Stimulated activated CD8-positive, alpha-beta memory T cell treated with anti-CD3 and anti-CD28 coated beads, Interleukin-4, amount 100 ng/mL, for 48 hours (primary cell): Measurements from ENCODE around the gene SLC41A3.
A peak's percentile ranks its signal among the peaks of the same experiment; 100 is the strongest.
"Not testable (repeated sequence)": the region's sequence is repeated elsewhere in the genome, so short reads cannot be mapped to it uniquely, and the experiment has no call there.

Experiments used
- DNase-seq: peaks from one replicate; pipeline ENCODE4 v3.0.0-alpha.2; 2020

SLC41A3 gene

DNA sequence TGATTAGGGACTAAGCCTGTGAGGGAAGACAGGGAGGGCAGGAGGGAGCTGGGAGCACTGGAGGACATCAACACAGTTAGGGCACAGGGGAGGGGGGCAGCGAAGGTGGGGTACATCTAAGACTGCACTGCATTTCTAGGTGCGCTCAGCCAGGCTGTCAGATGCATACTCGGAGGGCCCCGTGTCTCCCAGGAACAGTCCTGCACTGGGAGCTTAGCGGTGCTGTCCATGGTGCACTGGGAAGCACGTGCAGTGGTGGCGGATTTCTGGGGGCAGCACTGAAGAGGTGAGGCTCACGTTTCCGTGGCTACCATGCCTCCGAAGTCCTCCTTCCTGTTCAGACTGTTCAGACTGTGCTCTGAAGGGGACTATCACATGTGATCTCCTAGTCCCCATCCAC is 60.5 kb downstream of the SLC41A3 start:
- no peak for DNase-seq

DNA sequence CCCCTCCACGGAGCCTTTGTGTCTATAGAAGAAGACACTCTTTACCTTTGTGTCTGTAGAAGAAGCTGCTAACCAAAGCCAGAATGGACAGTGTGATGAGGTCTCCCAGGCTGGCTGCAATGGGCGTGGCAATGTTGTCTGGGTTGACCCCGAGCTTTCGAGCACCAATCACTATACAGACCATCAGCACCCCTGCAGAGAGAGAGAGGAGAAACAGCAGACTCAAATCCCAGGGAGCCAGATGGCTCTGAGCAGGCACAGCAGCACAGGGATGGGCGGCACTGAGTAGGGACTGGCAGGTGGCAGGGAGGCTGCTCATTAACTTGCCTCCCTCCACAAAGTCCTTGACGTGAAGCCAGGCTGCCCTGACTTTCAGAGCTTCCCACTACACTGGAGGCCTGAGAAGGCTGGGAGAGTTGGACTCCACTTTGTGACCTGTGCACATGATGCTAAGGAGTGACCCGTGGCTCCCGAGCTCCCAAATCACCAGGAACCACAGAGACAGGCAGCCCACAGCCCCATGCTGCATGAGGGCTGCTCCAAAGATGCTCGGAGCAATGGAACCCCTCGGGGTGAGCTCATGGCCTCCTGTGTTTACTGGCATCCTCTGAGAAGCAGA is 61.1 kb downstream of the SLC41A3 start:
- DNase-seq: peak; percentile 10

DNA sequence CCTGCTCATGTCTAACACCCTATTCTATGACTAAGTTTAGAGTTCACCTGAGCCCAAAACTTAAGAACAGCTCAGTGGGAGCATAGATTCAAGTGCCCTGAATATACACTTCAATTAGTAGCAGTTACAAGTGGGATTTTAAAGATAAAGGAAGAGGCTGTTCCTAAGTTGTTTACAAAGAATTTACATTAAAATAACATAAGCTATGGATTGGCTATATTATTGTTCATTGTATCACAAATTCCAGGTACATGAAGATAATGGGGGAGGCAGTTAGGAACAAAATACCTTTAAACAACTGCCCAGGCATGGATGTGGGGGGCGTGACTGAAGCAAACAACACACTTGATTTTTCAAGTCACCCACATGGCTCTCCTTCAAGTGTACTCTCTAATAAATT is 62.2 kb downstream of the SLC41A3 start:
- no peak for DNase-seq

DNA sequence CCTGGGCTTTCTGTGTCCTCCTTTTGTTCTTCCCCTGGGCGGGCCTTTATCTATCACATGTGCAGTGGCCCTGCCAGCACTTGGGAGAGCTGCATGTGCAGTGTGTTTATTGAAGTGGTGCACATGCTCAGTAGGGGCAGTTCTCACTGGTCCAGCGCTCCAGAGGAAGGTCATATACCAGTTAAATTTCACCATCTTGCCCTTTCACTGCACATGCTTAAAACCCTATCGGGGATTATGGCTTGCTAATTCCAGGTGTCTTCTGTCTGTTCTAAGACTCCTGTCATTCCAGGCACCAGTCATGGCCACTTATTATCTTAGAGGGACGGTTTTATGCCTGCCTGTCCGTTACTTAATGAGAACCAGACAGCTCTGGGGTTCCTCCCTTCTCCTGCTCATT is 62.7 kb downstream of the SLC41A3 start:
- DNase-seq: no peak

DNA sequence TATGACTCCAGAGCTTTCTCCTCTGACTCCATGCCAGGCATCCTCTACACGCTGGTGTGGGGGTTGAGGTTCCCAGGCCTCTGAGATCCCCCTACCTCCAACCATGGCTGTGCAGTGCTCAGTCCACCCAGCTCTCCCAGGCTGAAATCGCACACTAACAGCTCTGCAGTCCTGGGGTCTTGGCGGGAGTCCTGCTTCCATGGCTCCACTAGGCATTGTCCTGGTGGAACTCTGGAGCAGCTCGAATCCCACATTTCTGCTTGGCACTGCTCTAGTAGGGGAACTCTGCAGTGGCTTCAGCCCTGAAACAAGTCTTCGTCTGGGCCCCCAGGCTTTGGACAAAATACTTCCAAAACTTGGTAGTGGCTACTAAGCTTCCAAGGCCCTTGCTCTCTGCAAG is 64.2 kb downstream of the SLC41A3 start:
- no peak for DNase-seq

DNA sequence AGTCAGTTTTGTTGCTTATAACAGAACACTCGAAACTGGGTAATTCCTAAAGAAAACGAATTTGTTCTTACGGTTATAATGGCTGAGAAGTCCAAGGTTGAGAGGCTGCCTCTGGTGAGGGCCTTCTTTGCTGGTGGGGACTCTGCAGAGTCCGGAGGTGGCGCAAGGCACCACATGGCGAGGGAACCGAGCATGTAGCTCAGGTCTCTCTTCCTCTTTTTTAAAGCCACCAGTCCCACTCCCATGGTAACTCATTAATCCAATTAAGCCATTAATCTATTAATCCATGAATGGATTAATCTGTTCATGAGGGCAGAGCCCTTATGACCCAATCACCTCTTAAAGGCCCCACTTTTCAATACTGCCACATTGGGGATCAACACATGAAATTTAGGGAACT is 64.9 kb downstream of the SLC41A3 start:
- DNase-seq: no peak

DNA sequence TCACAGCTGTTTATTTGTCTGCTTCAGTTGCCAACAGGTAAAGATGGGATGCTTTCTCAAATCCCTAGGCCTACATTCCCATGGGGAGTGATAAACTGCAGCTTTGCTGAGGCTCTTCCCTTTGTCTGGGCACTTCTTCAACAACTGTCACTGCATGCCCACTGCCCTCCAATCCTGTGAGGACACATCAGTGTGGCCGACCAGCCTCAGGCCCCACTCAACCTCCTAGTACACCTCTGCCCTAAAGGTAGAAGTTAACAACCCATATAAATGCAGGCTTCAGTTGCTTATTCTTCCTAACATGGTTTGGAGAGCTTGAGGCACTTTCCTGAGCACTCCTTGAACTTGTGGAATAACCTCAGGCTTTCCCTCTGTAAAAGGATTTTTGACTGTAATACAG is 65.4 kb downstream of the SLC41A3 start:
- no peak for DNase-seq

DNA sequence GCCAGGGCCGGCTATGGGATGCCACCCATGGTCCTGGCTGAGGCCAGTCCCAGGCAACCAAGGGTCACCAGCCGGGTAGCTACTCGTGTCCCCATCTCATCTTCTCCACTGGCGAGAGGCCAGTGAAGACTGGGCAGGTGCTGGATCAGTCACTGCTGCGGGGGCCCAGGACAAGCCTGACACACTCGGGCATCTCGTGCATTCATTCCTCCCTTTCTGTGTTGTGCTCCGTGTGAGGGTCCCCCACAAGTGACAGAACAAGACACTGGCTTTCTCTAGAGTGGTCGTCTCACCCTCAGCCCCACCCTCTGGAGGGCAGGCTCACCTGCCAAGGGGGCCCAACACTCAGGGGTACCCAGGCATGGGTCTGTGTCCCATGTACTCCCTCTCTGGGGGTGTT is 66.6 kb downstream of the SLC41A3 start:
- no peak for DNase-seq

DNA sequence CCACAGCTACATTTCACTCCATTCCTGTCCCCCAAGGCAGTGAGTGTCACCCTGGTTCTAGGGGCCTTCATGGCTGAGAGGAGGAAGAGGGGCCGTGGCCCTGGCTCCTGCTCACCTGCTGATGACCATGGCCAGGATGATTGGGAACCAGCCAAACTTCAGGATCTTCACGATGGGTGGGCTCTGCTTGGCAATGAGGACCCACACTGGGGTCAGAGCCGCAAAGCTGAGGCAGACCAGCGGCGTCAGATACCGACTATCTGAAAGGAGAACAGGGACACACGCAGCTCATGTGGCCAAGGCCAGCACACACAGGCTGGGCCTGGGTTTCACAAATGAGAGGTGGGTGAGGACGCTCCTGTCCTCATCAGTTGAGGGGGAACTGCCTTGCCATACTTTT is 67.3 kb downstream of the SLC41A3 start:
- DNase-seq: no peak

DNA sequence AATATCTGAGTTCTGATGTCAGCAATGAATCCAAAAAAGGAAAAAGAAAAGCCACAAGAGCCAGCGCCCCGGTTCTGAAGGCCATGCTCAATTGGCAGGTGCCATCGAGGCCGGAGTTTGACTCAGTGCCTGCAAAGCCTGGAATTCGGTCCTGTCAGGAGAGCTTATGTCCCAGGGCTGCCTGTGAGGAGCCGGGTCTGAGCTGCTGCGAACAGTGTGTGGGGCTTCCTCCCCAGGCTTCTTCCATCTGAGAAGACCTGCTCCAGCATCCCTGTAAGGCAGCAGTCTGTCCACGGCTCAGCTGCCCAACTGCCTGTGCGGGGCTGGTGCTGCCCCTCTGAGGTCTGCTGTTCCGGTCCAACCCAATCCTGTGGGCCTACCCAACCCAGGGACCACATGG is 68.8 kb downstream of the SLC41A3 start:
- DNase-seq: no peak

DNA sequence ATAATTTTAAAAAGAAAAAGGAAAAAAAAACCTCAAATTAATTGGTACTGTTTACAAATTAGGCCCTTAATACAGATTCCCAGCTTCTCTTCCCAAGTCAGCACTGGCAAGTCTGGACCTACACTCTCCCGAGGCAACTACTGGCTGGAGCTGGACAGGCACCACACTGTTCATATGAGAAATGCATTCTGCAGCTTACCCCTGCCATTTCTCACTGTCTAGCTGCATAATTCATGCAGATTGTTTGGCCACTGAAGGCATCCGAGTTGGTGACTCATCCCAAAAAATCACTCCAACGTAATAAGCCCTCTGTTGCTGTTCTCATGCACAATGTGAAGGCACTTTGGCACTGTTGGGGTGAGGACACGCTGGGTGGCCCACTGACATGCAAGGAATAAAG is 69.7 kb downstream of the SLC41A3 start:
- no peak for DNase-seq

DNA sequence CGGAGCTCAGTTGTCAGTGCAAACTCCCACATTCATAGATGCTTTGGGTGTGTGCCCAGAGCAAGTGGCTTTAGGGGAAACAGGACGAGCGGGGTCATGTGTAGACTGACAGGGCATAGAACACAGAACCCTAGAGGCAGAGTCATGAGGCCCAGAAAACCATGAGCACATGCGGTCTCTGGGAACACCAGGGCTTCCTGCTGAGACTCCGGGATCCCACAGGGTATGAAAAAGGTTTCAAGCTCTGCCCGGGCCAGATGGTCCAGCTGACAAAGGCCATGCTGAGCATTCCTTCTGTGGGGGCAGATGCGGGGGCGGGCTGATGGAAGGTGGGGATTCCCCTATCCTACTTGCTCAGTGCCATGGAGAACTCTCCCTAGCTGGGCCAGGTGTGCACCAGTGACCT is 70.2 kb downstream of the SLC41A3 start:
- DNase-seq: no peak

DNA sequence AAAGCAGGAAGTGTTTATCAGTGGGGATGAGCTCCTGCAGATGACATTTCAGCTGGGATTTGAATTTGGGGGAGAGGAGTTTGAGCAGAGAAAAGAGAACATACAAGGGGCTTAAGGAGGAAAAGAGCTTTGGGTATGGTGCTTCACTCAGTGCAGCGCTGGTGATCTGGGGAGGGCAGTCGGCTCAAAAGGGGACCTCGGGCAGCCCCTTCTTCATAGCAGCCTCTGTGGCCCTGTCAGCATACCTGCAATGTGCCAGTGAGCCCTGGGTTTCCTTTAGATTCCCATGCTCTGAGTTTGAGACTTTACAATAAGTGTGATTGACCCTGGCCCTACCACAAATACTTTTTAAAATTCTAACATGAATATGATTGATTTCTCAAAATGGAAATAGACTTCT is 74.7 kb downstream of the SLC41A3 start:
- no peak for DNase-seq

DNA sequence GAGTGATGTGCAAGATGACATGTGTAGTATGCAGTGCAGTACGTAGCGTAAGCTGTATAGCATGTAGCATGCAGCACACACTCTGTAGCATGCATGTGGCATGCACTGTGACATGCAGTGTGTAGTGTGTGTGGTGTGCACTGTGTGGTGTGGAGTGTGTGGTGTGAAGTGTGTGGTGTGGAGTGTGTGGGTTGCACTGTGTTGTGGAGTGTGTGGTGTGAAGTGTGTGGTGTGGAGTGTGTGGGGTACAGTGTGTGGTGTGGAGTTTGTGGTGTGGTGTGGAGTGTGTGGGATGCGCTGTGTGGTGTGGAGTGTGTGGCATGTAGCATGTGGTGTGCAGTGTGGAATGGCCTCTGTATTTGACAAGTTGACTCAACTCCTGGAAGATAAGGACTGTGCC is 75.7 kb downstream of the SLC41A3 start:
- DNase-seq: no peak

DNA sequence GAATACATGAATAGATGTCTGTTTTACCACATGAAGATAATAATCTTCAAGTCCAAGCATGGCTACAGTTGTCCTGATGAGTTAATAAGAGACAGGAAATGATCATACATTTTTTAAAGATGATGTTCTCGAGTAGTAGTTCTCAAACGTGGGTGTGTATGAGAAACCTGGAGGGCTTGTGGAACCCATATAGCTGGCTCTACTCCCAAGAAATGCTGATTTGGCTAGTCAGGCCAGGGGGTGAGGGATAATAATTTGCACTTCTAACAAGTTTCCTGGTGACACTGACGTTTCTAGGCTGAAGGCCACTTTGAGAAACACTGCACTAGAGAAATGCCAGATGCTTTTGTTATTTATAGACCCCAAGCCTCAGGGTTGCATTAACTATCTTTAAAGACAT is 78.0 kb downstream of the SLC41A3 start:
- no peak for DNase-seq

DNA sequence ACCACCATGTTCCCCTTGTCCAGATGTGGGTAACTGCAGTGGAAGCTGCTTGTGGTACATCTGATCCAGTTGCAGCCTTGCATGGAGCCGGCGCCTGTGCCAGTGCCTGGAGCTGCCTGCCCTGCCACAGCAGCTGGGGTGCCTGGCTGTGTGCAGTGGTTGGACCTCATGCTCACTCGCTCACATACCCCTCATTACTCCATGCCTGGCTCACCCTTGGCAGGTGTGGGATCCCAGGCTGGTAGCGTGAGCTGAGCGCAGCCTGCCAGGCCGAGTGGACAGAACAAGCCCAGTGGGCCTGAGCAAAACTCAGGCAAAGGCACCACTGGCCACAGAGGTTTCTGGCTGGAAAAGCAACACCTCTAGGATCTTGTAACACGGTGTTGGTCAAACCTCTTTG is 79.2 kb downstream of the SLC41A3 start:
- no peak for DNase-seq

DNA sequence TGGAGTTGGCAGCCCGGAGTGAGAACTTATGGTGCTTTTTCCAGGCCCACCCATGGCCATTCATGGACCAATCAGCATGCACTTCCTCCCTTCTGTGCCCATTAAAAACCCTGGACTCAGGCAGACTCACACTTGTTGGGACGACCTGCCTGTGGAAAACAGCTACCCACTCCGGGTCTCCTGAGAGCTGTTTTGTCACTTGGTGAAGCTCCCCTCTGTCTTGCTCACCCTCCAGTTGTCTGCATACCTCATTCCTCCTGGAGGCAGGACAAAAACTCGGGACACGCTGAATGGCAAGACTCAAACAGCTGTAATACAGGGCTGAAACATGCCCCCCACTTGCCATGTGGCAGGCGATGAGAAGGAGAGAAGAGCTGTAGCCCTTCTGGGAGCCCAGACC is 79.7 kb downstream of the SLC41A3 start:
- DNase-seq: no peak

DNA sequence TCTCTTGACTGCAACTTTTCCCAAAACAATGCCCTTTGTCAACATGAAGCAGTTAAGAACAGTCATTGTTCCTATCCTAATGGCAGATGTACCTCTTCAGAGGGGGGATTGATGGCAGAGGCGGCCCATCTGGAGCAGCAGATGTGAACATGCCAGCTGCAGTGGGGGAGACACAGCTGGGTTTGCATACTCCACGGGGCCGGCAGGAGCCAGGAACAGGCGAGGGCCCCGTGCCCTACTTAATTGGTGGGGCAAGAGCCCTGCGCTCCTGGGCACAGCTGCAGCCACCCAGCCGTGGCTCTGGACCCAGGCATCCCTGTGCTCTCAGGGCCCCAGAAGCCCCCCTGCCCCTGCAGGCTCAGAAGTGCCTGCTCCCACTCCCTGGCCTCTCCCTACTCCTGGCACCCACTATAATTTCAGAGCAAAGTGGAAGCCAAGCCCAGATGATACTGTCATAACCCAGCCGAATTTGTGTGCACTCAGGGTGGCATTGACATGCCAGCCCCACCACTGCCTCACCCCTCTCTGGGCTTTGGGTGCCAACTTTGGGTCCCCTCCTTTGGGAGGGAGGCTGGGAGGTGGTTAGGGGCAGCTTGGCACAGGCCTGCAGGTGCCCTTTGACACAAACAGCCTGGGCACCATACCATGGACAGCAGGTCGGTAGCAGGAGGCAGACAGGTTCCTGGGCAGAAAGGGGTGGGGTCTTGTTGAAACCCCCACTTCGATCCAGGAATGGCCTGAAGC is 80.3 kb downstream of the SLC41A3 start:
- no peak for DNase-seq

DNA sequence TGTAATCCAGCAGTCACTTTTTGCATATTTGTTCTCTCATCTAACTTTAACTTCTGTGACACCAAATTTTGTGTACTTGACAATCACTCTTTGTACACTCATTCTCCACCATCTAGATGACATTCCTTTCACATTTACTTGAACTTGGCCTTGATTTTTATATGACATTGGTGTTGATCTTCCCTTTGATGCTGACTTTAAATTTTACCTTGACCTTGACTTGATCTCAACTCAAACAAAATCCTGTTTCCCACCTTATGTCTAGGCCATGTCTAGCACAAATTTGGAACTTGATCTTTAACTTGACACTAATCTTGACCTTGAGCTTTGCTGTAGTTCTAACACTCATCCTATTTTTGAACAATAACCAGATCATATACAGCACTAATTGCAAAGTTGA is 81.7 kb downstream of the SLC41A3 start:
- no peak for DNase-seq

DNA sequence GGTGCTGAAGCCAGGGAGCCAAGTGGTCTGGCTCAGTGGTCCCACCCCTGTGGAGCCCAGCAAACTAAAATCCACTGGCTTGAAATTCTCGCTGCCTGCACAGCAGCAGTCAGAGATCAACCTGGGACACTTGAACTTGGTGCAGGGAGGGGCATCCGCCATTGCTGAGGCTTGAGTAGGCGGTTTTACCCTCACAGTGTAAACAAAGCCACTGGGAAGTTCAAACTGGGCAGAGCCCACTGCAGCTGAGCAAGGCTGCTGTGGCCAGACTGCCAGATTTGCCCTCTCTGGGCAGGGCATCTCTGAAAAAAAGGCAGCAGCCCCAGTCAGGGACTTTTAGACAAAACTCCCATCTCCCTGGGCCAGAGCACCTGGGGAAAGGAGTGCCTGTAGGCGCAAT is 87.2 kb downstream of the SLC41A3 start:
- not testable (repeated sequence) for DNase-seq

DNA sequence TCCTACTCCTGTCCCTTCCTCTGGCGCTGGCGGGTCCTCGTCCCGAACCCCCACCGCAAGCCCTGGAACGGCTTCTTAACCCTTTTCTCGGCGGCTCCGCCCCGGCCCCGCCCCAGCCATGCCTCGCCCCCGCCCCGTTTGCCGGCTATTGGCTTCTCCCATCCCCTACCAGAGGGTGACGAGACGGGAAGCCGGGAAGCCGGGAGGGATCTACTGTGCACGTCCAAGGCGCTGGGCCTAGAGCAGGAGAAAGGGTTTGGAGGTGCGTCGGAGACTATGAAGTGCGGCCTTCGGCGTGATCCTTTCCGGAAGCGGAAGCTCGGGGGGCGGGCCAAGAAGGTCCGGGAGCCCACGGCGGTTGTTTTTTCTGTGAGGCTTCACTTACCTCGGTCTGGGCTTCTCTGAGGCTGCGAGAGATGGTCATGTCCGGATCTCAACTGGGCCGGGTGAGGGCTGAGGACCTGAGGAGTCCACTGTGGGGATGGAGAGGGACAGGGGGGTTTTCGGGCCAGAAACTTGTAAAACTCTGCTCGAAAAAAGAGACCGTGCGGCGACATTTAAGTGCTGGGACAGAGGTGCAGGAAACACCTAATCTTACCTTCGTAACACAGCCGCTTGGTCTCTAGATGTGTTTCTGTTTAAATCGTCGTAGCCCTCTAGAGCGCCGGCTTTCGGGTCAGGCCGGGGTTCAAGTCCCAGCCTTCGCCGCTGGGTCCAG is 93.5 kb downstream of the SLC41A3 start:
- peak; percentile 86 for DNase-seq

DNA sequence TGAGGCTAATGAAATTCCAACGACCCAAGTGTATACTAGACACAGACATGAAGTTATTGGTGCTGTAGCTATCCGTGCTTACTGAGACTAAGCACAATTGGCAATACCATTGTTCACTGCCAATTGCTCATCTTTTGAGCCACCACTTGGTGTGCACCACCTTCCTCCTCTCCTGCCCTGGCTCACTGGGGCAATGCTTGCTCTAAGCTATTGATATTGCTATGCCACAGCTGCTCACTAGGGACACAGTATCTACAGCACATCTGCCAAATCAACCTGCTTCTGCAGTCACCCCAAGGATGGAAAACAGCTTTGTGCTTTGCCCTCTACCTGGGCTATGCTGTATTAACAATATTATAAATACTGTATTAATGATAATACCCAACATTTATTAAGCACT is 99.0 kb downstream of the SLC41A3 start:
- not testable (repeated sequence) for DNase-seq

DNA sequence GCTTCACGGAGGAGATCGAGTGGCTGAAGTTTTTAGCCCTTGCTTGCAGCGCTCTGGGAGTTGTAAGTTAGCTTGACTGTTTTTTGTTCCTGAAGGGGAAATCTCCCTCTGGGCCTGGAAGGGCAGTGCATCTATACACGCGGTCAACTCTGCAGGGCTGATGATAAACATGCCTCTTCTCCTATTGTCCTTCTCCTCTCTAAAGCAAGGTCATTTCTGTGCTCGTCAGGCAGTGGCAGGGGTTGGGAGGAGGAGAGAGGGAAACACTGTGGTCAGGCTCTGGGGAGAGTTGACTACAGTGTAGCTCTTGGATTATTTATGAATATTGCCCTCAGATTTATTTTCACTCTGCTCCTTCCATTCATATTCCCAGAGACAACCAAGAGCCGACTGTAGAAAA is 106.8 kb downstream of the SLC41A3 start:
- DNase-seq: not testable (repeated sequence)

DNA sequence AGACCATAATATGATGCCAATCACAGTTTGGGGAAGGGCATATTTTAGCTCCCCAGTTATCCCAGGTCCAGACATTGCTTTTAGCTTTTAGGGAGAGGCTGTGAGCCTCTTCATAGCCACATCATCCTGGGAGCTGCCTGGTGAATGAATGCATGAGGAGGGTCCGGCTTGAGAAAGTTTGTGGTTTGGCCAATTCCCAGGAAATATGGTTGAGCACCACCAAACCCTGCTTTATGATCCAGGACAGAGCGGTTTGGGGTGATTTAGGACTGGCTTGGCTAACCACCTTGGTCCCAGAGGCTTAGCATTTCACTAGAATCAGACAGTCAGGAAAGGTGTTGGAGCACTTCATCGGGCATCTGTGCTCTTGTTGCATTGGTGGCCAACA is 107.9 kb downstream of the SLC41A3 start:
- DNase-seq: not testable (repeated sequence)
